ENCODE results near the gene PIRT.
A peak's percentile ranks its signal among the peaks of the same experiment; 100 is the strongest.
"Not testable (repeated sequence)": the region's sequence is repeated elsewhere in the genome, so short reads cannot be mapped to it uniquely, and the experiment has no call there.

PIRT gene

GRCh38 chr17:10837921-10838320, at the start of gene PIRT:
TSS of gene PIRT (minus strand) at chr17:10838087. CDS start at chr17:10825645, 12,442 bp downstream.
- DNase-seq (ENCODE audit: low read depth): no peak

GRCh38 chr17:10881959-10882358, 44.1 kb upstream of the PIRT start:
- no peak for DNase-seq (ENCODE audit: low read depth)

GRCh38 chr17:10879190-10879836, 41.4 kb upstream of the PIRT start:
- DNase-seq (ENCODE audit: low read depth): no peak

GRCh38 chr17:10875984-10876555, 38.2 kb upstream of the PIRT start:
- peak; percentile 2 for DNase-seq (ENCODE audit: low read depth)

DNA sequence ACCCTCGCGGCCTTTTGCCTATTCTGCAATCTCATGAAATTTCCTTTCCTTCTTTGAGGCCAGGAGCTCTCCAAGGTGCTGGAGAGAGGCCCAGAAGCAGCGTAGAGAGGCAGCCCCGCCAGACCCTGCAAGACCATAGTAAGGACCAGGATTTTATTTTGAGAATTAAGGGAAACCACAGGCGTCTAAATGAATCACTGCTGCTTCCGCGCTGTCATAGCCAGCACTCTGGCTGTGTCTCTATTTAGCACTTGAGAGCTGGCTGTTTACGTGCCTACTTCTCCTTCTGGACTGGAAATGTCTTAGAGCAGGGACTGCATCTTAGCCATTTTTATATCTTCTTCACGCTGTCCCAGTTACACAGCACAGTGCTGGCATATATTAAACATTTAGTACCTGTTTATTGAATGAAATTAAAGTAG, 37.6 kb upstream of the PIRT start:
- DNase-seq (ENCODE audit: low read depth): no peak

DNA sequence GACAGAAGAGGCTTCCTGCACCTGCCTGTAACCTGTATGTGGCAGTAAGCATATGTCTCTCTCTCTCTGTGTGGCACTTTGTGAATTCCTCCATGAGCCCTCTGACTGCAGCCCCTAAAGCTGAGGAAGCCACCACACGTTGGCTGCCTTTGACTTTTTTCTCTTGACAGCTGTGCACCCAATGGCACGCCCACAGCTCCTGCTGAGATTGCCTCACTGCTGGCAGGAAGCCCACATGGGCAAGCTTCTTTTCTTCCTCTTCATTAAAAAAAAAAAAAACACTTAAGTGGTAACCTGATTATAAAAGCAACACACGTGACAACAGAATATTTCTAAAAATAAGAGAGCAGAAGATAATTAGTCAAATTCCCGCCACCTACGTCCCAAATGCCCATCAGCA, 34.0 kb upstream of the PIRT start:
- no peak for DNase-seq (ENCODE audit: low read depth)

DNA sequence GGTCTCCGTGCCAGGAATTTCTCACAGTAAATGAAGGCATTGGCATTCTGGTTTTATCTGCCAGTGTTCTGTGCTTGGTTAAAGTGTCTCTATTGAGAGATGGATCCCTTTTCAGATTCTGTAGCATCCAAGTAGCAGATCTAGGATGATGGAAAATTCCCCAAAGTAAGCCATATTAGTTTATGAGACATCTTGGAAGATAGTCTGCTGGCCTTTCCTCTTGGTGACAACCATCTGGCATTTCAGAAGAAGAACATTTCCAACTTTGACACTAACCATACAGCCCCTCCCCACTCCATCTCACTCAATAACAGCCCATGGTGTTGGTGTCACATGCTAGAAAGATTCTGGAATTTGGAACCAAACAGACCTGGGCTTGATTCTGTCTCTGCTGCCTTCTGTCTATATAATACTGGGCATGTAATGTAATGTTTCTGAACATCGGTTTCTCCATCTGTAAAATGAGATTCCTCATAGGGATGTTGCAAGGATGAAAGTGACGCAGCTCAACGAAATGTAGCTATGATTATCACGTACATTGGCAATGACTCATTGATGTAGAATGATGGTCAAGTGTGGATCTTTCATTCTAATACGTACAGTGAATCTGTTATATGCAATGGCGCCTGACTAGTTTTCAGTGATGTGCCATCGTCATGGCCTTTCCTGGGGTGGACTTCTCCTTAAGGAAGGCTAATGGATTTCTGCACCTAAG, 32.6 kb upstream of the PIRT start:
- no peak for DNase-seq (ENCODE audit: low read depth)

DNA sequence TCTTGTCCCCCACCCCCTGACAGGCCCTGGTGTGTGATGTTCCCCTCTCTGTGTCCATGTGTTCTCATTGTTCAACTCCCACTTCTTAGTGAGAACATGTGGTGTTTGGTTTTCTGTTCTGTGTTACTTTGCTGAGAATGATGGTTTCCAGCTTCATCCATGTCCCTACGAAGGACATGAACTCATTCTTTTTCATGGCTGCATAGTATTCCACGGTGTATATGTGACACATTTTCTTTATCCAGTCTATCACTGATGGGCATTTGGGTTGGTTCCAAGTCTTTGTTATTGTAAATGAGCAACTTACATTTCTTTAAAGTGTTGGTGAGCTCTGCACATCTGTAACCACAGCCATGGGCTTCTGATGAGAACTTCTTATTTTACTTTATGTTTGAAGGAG, 30.9 kb upstream of the PIRT start:
- not testable (repeated sequence) for DNase-seq (ENCODE audit: low read depth)

- no peak for DNase-seq (ENCODE audit: low read depth)
Measured at GRCh38 chr17:10859051-10859450, 21.2 kb upstream of the PIRT start.

DNA sequence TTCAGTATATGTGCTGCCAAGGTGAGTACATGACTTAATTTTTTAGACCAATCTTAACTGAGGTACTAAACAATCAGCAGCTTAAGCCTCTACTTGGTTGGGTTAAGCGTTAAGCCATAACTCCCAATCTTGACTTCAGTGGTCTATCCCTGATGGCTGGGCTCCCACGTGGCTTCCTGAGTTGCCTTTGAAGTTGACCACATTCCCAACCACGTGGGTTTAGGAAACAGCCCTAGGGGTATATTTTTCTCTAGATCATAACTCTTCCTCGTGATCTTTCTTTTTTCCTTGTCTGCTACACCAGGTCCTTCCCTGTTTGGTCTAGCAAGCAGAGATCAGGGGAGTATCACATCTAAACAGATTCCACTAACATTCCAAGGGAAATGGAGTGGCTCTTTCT, 20.1 kb upstream of the PIRT start:
- DNase-seq (ENCODE audit: low read depth): no peak

DNA sequence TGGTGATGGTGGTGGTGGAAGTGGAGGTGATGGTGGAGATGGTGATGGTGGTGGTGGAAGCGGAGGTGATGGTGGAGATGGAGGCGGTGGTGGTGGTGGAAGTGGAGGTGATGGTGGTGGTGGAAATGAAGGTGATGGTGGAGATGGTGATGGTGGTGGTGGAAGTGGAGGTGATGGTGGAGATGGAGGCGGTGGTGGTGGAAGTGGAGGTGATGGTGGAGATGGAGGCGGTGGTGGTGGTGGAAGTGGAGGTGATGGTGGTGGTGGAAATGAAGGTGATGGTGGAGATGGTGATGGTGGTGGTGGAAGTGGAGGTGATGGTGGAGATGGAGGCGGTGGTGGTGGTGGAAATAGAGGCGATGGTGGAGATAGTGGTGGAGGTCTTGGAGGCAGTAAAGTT, 8.7 kb upstream of the PIRT start:
- DNase-seq (ENCODE audit: low read depth): not testable (repeated sequence)

- no peak for DNase-seq (ENCODE audit: low read depth)
Measured at GRCh38 chr17:10845388-10845751, 7.5 kb upstream of the PIRT start.

DNA sequence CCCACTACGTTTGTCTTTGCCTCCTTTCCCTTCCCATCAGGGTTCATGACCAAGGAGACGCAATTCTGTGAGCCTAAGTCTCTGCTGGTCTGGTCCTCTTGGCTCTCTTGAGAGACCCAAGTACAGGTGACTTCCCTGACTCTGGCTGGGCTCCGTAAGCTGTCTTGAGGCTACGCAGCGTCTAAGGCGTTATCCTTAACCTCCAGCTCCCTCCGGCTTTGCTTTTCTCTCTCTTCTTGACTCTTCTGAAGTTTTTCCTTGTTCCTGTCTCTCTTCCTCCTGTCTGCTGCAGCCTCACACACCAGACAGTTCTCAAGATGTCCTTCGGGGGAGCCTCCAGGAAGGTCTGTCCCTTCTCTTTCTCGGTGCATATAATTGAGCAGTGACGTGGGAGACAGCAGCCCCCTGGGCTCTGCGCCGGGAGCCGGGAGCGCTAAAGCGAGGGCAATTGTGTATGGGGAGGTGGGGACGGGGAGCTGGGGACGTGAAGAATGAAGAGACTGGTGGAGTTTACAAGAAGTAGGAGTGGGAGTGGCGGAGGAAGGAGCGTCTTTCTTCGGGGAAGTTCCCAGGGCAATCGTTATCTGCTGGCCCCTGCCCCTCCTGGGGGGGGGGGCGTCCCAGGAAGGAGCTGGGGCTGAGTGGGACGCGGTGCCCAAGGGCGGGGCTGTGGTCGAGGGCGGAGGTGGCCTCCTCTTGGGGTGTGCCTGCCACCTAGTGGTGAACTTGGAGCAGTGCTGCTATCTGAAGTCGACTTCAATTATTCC, 6.9 kb upstream of the PIRT start:
- peak; percentile 36 for DNase-seq (ENCODE audit: low read depth)

DNA sequence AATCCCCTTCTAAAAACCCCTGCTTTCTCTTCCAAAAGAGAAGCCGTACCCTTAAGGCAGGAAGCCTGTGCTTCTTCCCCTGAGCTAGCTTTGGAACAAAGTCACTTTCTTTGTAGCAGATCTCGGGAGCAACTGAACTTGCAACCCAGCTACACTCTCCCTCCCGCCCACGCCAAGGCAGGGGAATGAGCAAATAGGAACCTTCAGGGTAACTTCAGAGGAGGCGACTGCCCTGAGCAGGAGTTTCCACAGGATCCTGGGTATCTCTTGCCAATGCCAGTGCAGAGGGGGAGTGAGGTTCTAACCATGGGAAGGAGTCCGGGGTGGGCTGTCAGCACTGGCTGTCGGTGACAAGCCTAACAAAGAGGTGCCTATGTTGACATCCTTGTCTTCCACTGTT, 5.9 kb upstream of the PIRT start:
- DNase-seq (ENCODE audit: low read depth): no peak

DNA sequence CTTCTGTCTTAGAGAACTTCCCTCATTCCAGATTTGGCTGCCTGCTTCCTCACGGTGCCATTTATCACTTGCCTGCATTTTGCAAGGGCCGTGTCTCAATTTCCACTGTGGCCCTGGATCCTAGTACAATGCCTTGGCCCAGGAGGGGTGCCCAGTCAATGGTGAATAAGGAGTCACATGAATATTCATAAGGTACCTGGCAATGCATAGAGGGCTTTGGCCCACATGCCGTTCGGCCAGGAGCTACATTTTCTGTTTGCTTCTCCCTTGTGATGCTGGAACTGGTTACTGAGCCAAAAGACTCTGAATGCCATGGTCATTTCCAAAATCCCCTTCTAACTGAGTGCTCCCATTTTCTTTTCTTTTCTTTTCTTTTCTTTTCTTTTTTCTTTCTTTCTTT, 4.8 kb upstream of the PIRT start:
- DNase-seq (ENCODE audit: low read depth): no peak

- DNase-seq (ENCODE audit: low read depth): no peak
Measured at GRCh38 chr17:10838682-10839081, 795 bp upstream of the PIRT start.

DNA sequence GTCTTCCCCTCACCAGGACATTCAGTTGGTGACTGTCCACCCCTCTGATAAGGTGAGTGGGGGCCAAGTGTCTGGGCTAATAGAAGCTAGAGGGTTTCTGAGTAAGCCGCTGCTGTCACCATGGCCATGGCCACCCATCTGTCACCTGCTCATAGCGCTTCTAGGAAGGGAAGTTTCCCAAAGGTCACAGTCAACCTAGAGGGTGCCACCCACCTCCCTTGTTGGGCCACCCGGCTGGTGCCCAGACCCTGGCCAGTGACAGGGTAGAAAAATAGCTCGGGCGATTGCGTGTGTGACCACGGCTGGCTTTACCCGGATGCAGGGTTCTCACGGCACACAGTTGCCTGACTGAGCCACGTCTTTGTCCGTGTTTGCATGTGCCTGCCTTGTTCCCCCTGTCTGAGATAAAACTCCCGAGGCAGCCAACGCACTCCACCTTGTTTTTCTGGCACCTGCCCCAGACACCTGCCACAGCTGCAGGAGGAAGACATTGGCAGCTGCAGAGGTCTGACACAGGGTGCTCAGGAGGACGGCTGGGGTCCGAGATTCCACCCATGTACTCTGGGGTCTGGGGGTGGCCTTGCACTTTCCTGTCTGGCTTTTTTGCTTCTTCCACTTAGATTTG, 809 bp downstream of the PIRT start:
- DNase-seq (ENCODE audit: low read depth): no peak

DNA sequence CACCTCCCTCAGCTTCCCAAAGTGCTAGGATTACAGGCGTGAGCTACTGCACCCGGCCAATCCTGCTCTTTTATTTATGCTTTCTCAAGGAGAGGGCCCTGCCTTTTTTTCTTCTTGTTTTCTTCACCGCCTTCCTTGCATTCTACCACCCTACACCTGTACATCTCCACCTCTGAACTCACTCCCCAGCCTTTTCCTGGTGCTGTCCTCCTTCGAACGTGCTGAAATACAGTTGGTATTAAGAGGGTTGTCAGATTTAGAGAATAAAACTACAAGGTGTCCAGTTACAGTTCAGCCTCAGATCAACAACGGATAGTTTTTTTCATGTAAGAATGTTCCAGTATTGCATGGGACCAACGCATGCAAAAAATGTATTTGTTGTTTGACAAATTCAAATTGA, 1.7 kb downstream of the PIRT start:
- no peak for DNase-seq (ENCODE audit: low read depth)

DNA sequence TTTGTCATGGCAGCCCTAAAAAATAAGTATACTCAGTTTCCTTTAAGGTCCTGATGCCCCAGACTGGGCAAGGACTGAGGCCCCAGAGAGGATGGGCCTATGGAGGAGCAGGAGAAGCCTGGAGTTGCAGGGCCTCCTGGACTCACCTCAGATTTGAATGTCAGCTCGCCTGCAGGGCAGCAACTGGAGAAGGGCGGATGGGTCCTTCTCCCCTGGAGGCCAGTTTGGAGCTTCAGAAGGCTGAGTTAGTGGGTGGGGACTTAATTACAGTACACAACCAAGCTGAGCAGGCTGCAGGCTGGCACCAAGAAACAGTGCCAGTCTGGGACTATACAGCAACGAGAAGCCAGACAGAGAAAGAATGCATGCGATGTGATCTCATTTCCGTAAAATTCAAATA, 6.2 kb downstream of the PIRT start:
- DNase-seq (ENCODE audit: low read depth): no peak

GRCh38 chr17:10827898-10828552, 9.9 kb downstream of the PIRT start:
- DNase-seq (ENCODE audit: low read depth): no peak

DNA sequence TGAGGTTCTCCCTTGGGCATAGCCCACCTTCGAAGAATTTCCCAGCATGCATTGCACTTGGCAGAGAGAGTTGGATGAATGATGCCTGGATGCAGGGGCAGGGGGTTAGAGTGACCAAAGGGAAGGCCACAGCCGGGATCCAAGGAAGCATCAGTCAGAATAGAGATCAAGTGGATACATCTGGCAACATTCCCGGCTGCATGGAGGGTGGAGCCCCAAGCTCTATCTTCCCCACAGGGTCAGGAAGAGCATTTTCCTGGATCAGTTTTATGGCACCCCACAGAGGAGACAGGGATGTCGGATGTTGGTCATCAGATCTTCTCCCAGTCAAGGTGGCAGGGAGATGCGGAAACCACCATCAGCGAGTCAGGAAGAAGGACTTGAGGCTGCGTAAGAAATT, 13.0 kb downstream of the PIRT start:
- DNase-seq (ENCODE audit: low read depth): no peak

DNA sequence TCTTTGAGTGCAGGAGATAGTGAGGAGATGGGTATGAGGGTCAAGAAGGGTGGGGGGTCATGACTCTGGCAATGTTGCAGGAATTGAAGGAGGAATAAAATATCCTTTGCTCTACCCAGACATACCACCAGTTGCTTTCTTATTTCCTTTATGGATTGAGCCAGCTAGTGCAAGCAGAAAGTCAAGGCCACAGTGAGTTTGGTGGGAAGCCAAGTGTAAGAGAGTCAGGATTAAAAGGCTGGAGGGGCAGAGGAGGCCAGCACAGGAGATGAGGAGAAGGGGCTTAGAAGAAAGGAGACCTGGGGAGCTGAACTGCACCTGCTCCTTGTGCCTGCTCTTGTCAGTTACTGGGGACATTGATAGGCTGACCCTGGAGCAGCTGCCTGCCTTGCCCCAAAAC, 16.1 kb downstream of the PIRT start:
- no peak for DNase-seq (ENCODE audit: low read depth)

Measured in stimulated activated CD8-positive, alpha-beta memory T cell treated with anti-CD3 and anti-CD28 coated beads, Interleukin-7, amount 100 ng/mL, for 24 hours (primary cell).